GM23248 (cell line): ENCODE results near the gene FAM161B. TPM values are rescaled to one million over a fixed set of nuclear protein-coding genes. Genes with fewer than 3 reads are reported as not detected.
A peak's percentile ranks its signal among the peaks of the same experiment; 100 is the strongest.

Experiments
- DNase-seq: peaks from one replicate; pipeline ENCODE4 v3.0.0-alpha.2; 2015
- H2AFZ ChIP-seq: fragments of 200-600 bp; sonication (generic); 2 replicates; pipeline ENCODE4 v1.6.1; 2016; ENCODE audit warnings: antibody characterized with exemption
- H3F3A ChIP-seq: fragments of 200-600 bp; sonication (generic); 2 replicates; pipeline ENCODE4 v1.6.1; 2016; ENCODE audit warnings: mild to moderate bottlenecking, antibody characterized with exemption, mixed run types; ENCODE audit not compliant: insufficient read depth
- H3K27ac ChIP-seq: fragments of 200-600 bp; sonication (generic); 2 replicates; pipeline ENCODE4 v1.5.1; 2016; ENCODE audit warnings: mild to moderate bottlenecking
- H3K27me3 ChIP-seq: fragments of 200-600 bp; sonication (generic); replicated peaks from 2 replicates; pipeline ENCODE4 v1.6.1; 2016; ENCODE audit warnings: mild to moderate bottlenecking; ENCODE audit not compliant: insufficient read depth
- H3K36me3 ChIP-seq: fragments of 200-600 bp; sonication (generic); 2 replicates; pipeline ENCODE4 v1.6.1; 2016; ENCODE audit warnings: low read depth, mild to moderate bottlenecking
- H3K4me1 ChIP-seq: fragments of 200-600 bp; sonication (generic); 2 replicates; pipeline ENCODE4 v1.6.1; 2016; ENCODE audit warnings: mild to moderate bottlenecking; ENCODE audit not compliant: insufficient read depth
- H3K4me2 ChIP-seq: fragments of 200-600 bp; sonication (generic); one replicate; pipeline ENCODE4 v1.6.1; 2016; ENCODE audit warnings: mild to moderate bottlenecking; ENCODE audit not compliant: unreplicated experiment
- H3K4me3 ChIP-seq: fragments of 200-600 bp; sonication (generic); 2 replicates; pipeline ENCODE4 v1.5.1; 2016; ENCODE audit warnings: mild to moderate bottlenecking
- H3K79me2 ChIP-seq: fragments of 200-600 bp; sonication (generic); 2 replicates; pipeline ENCODE4 v1.6.1; 2016; ENCODE audit warnings: mild to moderate bottlenecking; ENCODE audit not compliant: insufficient read depth
- H3K9ac ChIP-seq: fragments of 200-600 bp; sonication (generic); 2 replicates; pipeline ENCODE4 v1.6.1; 2016; ENCODE audit warnings: mild to moderate bottlenecking
- H3K9me2 ChIP-seq: fragments of 200-600 bp; sonication (generic); 2 replicates; pipeline ENCODE4 v1.6.1; 2016; ENCODE audit warnings: mixed run types, mild to moderate bottlenecking, moderate library complexity; ENCODE audit not compliant: insufficient read depth
- H3K9me3 ChIP-seq: fragments of 200-600 bp; sonication (generic); one replicate; pipeline ENCODE4 v1.6.1; 2017; ENCODE audit warnings: low read depth
- H4K20me1 ChIP-seq: fragments of 200-600 bp; sonication (generic); 2 replicates; pipeline ENCODE4 v1.6.0; 2016; ENCODE audit not compliant: insufficient read depth
- EZH2 ChIP-seq: fragments of 200-600 bp; sonication (generic); IDR thresholded peaks from 2 replicates; pipeline ENCODE4 v1.6.1; 2018; ENCODE audit warnings: antibody characterized with exemption, mild to moderate bottlenecking; ENCODE audit not compliant: insufficient read depth, poor library complexity, severe bottlenecking
- EZH2phosphoT487 ChIP-seq: fragments of 200-600 bp; sonication (generic); IDR thresholded peaks from 2 replicates; pipeline ENCODE4 v1.6.1; 2018; ENCODE audit warnings: antibody characterized with exemption, moderate library complexity, mild to moderate bottlenecking, low read depth; ENCODE audit not compliant: insufficient read depth
- whole genome bisulfite sequencing, 2 experiments: methylation state at CpG; one replicate each; pipeline ENCODE4 v1.1.6; 2015 to 2017; ENCODE audit warnings: low lambda C conversion rate in 2 of 2, low coverage in 1 of 2; ENCODE audit errors: missing lambda C conversion rate in 2 of 2; 5-methylcytosine and 5-hydroxymethylcytosine counted together
- in situ Hi-C: fragments of 300-500 bp; cut with MboI; formaldehyde crosslinking; loops from 2 replicates; pipeline ENCODE4 v1.15.0; 2020
- polyA plus RNA-seq: library from polyadenylated mRNA; unstranded; fragments of >200 nt; fragmentation: Nextera tagmentation; extraction: Ambion mirVana; gene quantifications from 2 replicates; pipeline ENCODE4 v1.2.1, GENCODE V29; 2016
- total RNA-seq: library from RNA; depleted of rRNA; stranded (reverse); fragments of >200 nt; shearing (Covaris generic); gene quantifications from 2 replicates; pipeline ENCODE4 v1.2.3, GENCODE V29; 2014

Gene FAM161B
- total and polyA plus RNA-seq, 2 experiments from 2014 or later = 4.5 to 6.5 TPM

DNA sequence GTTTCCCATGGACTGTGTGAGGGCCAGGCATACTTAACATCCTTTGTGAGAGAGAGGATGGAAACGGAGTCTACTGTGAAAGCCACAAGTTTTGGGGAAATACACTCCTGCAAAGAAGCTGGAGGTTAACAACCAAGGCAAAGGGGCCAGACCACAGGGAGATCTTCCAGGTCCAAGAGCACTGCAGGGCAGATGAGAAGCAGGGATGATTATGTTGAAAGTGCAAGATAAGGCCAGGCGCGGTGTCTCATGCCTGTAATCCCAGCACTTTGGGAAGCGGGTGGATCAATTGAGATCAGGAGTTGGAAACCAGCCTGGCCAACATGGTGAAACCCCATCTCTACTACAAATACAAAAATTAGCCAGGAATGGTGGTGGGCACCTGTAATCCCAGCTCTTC, 15.3 kb upstream of the FAM161B start:
- H3K27ac ChIP-seq = no peak overlapping the region
- no peaks in the 10 kb centered on the region for H3K9me3 ChIP-seq
- 0 out of 2 replicates have a peak, but pooled peaks cover 21% of the 10 kb centered on the region for H3F3A ChIP-seq
- H3K36me3 ChIP-seq = peaks cover 36% of the 10 kb centered on the region
- no peak overlapping the region for H3K9ac ChIP-seq
- H3K4me2 ChIP-seq = no peak overlapping the region
- H3K27me3 ChIP-seq = no peaks in the 10 kb centered on the region
- H2AFZ ChIP-seq = no peak overlapping the region
- no peak overlapping the region for H3K4me3 ChIP-seq
- no peaks in the 10 kb centered on the region for H3K4me1 ChIP-seq
- no peaks in the 10 kb centered on the region for H3K79me2 ChIP-seq
- WGBS, 2 experiments = 95 to 99% methylated on average over 4 of the region's 4 CpGs
- no peak for DNase-seq
- H4K20me1 ChIP-seq = no peaks in the 10 kb centered on the region
- no peaks in the 10 kb centered on the region for H3K9me2 ChIP-seq
- in situ Hi-C loops = no loop called here
- TF ChIP-seq EZH2 = no peak

DNA sequence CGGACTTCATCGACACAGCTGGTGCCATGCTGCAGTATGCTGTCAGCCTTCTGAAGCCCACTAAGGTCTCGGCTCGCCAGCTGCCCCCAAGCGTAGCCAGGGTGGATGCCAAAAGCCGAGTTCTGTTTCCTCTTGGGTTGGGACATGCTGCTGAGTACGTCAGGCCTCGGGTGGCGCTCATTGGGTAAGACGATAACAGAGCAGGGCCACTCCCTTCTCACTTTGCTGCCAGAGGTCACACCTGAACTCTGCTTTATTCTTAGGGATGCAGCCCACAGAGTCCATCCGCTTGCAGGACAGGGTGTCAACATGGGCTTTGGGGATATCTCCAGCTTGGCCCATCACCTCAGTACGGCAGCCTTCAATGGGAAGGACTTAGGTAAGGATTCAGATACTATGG, 11.3 kb upstream of the FAM161B start:
- H3K4me3 ChIP-seq = no peak overlapping the region
- H3K4me1 ChIP-seq = no peaks in the 10 kb centered on the region
- H4K20me1 ChIP-seq = no peaks in the 10 kb centered on the region
- no peak for TF ChIP-seq EZH2phosphoT487
- TF ChIP-seq EZH2 = no peak
- H3K9ac ChIP-seq = no peak overlapping the region
- no peak overlapping the region for H2AFZ ChIP-seq
- no peaks in the 10 kb centered on the region for H3K27me3 ChIP-seq
- H3K36me3 ChIP-seq = peaks cover 66% of the 10 kb centered on the region
- no peak for DNase-seq
- no peak overlapping the region for H3K4me2 ChIP-seq
- H3K27ac ChIP-seq = no peak overlapping the region
- no peaks in the 10 kb centered on the region for H3K9me2 ChIP-seq
- H3K79me2 ChIP-seq = no peaks in the 10 kb centered on the region
- no peaks in the 10 kb centered on the region for H3K9me3 ChIP-seq
- WGBS, 2 experiments = 95 to 96% methylated on average over 11 to 12 of the region's 12 CpGs
- in situ Hi-C loops = no loop called here
- 0 out of 2 replicates have a peak, but pooled peaks cover 21% of the 10 kb centered on the region for H3F3A ChIP-seq

DNA sequence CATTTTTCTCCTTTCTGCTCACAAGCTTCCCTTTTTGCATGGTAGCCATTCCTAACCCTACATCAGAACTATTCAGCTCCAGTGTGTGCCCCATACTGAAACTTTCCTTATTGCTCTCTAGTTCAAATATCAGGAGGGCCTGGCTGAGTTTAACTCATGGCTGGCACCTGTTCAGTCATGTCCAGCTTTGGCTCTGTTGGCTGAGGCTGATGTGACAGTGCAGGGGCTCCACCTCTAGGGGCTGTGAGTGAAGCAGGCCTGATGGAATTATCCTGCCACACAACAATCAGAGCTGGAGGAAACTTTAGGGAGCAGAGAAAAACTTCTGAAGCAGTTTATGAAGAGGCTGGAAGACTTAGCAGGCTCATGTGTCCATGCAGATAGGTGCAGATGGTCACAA, 8.7 kb upstream of the FAM161B start:
- no peaks in the 10 kb centered on the region for H3K4me1 ChIP-seq
- no peak overlapping the region for H2AFZ ChIP-seq
- H3F3A ChIP-seq = peaks cover 3% of the 10 kb centered on the region; the same call in 1 of the 2 replicates
- H3K4me2 ChIP-seq = no peak overlapping the region
- no peak for DNase-seq
- H3K9ac ChIP-seq = no peak overlapping the region
- TF ChIP-seq EZH2phosphoT487 (no peak), EZH2 (no peak)
- H4K20me1 ChIP-seq = no peaks in the 10 kb centered on the region
- H3K9me2 ChIP-seq = no peaks in the 10 kb centered on the region
- no peaks in the 10 kb centered on the region for H3K79me2 ChIP-seq
- in situ Hi-C loops = no loop called here
- H3K27ac ChIP-seq = no peak overlapping the region
- no peak overlapping the region for H3K4me3 ChIP-seq
- no peaks in the 10 kb centered on the region for H3K27me3 ChIP-seq
- no peaks in the 10 kb centered on the region for H3K9me3 ChIP-seq
- peaks cover 64% of the 10 kb centered on the region for H3K36me3 ChIP-seq

DNA sequence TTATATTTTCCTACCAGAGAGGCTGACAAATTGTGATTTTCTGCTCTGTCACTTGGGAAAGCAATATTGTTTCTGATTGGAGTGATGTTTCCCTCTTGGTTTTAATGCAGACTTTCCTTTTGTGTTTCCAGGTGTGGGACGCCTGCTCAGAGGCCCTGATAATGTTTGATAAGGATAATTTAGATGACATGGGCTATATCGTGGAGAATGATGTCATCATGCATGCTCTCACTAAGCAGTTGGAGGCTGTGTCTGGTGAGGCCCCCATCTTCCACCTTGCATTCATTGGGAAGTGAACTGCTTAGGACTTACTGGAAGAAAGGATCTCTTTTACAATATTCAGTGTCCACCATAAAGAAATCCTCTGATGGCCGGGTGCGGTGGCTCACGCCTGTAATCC, 5.8 kb upstream of the FAM161B start:
- in situ Hi-C loops = no loop called here
- no peak overlapping the region for H3K4me3 ChIP-seq
- H3K9me2 ChIP-seq = no peaks in the 10 kb centered on the region
- H3K9ac ChIP-seq = no peak overlapping the region
- peaks cover 24% of the 10 kb centered on the region for H3K79me2 ChIP-seq
- WGBS, 2 experiments = 89 to 91% methylated on average over 5 of the region's 5 CpGs
- peaks cover 11% of the 10 kb centered on the region for H3F3A ChIP-seq
- no peaks in the 10 kb centered on the region for H4K20me1 ChIP-seq
- TF ChIP-seq EZH2phosphoT487 (no peak), EZH2 (no peak)
- no peak overlapping the region for H2AFZ ChIP-seq
- no peaks in the 10 kb centered on the region for H3K9me3 ChIP-seq
- no peak overlapping the region for H3K27ac ChIP-seq
- H3K36me3 ChIP-seq = peaks cover 50% of the 10 kb centered on the region
- no peak for DNase-seq
- no peaks in the 10 kb centered on the region for H3K4me1 ChIP-seq
- no peak overlapping the region for H3K4me2 ChIP-seq
- no peaks in the 10 kb centered on the region for H3K27me3 ChIP-seq

DNA sequence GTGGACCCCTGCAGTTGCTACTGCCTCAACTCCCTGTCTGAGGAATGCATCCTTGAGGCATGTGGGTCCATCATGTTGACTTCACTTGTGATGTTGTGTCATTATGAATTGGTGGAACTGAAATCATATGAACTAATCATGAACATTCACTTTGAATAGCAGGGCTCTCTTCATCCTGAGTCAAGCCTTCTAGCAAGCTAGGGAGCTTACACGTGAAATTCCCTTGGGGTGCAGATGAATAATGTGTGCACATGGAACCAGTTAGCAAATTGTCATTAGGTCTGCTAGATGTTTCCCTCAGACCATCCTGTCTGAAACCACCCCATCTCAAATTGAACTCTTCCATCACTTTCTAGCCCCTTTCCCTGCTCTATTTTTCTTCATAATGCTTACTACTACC, 3.8 kb upstream of the FAM161B start:
- DNase-seq = peak; percentile 63

More for the DNA sequence above, 3.8 kb upstream of the FAM161B start:
- WGBS, 2 experiments = 0 to 22% methylated on average over 1 of the region's 1 CpG
- Histone ChIP-seq H3K27ac (peak overlapping the region; percentile 33; the same call in 1 of the 2 replicates), H3K79me2 (peaks cover 36% of the 10 kb centered on the region), H3K9me3 (no peaks in the 10 kb centered on the region), H3F3A (peaks cover 11% of the 10 kb centered on the region), H3K27me3 (no peaks in the 10 kb centered on the region), H3K9ac (no peak overlapping the region), H3K4me3 (no peak overlapping the region), H3K4me2 (no peak overlapping the region), H3K9me2 (no peaks in the 10 kb centered on the region), H3K36me3 (peaks cover 33% of the 10 kb centered on the region), H4K20me1 (no peaks in the 10 kb centered on the region), H2AFZ (no peak overlapping the region), H3K4me1 (0 out of 2 replicates have a peak, but pooled peaks cover 3% of the 10 kb centered on the region)
- TF ChIP-seq EZH2phosphoT487 = no peak
- no peak for TF ChIP-seq EZH2
- in situ Hi-C loops = no loop called here
